HG03439 (cell line): ENCODE measurements around the gene ADGRG1.

Source experiments
- ATAC-seq: cut with Tn5 transposase; IDR thresholded peaks from one replicate; pipeline ENCODE4 v1.9.1; 2021; ENCODE audit warnings: mild to moderate bottlenecking, moderate library complexity; ENCODE audit not compliant: unreplicated experiment

Gene ADGRG1

GRCh38 chr16:57714047-57714446 is 85.6 kb downstream of the ADGRG1 start:
- ATAC-seq = no peak
